Heart left ventricle (tissue), 16 donors: ENCODE measurements around the gene PPIE. TPM values are rescaled to one million over a fixed set of nuclear protein-coding genes. Genes with fewer than 3 reads are reported as not detected.
A peak's percentile ranks its signal among the peaks of the same experiment; 100 is the strongest.
"Not testable (repeated sequence)": the region's sequence is repeated elsewhere in the genome, so short reads cannot be mapped to it uniquely, and the experiment has no call there.

Source experiments
- ATAC-seq, 4 donors: fragments of 200-7000 bp; cut with Tn5 transposase; one replicate each; pipeline ENCODE4 v1.9.1; 2020 to 2022; ENCODE audit warnings: moderate library complexity in 4 of 4, mild to moderate bottlenecking in 3 of 4, moderate number of reproducible peaks in 1 of 4
- DNase-seq, 5 donors: peaks; one replicate each; pipeline ENCODE4 v3.0.0-alpha.2; 2020
- H3K27ac ChIP-seq, 12 donors: fragments of 200-600 bp; sonication (generic) in 4 of 12; one replicate each; pipeline versions ENCODE4 v1.5.0 to v1.8.0; 2016 to 2022; ENCODE audit warnings: mild to moderate bottlenecking in 2 of 12
- H3K27me3 ChIP-seq, 9 donors: fragments of 200-600 bp; sonication (generic) in 2 of 9; one replicate each; pipeline versions ENCODE4 v1.5.1 to v1.8.0; 2016 to 2022; ENCODE audit warnings: mild to moderate bottlenecking in 3 of 9
- H3K36me3 ChIP-seq, 9 donors: fragments of 200-600 bp; sonication (generic) in 2 of 9; one replicate each; pipeline versions ENCODE4 v1.5.0 to v1.8.0; 2018 to 2022; ENCODE audit warnings: mild to moderate bottlenecking in 2 of 9
- H3K4me1 ChIP-seq, 12 donors: fragments of 200-600 bp; sonication (generic) in 4 of 12; one replicate each; pipeline versions ENCODE4 v1.5.0 to v1.8.0; 2016 to 2022; ENCODE audit warnings: mild to moderate bottlenecking in 3 of 12
- H3K4me3 ChIP-seq, 12 donors: fragments of 200-600 bp; sonication (generic) in 4 of 12; one replicate each; pipeline versions ENCODE4 v1.5.0 to v1.8.0; 2017 to 2022; ENCODE audit warnings: mild to moderate bottlenecking in 9 of 12, moderate library complexity in 4 of 12
- H3K9me3 ChIP-seq, 12 donors: fragments of 200-600 bp; sonication (generic) in 4 of 12; one replicate each; pipeline versions ENCODE4 v1.5.0 to v1.8.0; 2016 to 2022; ENCODE audit warnings: mild to moderate bottlenecking in 1 of 12
- CTCF ChIP-seq, 12 donors: fragments of 200-600 bp; sonication (generic) in 4 of 12; IDR thresholded peaks; one replicate each; pipeline versions ENCODE4 v1.5.0 to v1.8.0; 2018 to 2022; ENCODE audit warnings: antibody characterized with exemption in 12 of 12, mild to moderate bottlenecking in 5 of 12
- POLR2A ChIP-seq, 2 donors: fragments of 450-650 bp; IDR thresholded peaks; one replicate each; pipeline ENCODE4 v1.6.1; 2017; ENCODE audit warnings: antibody characterized with exemption in 2 of 2, mild to moderate bottlenecking in 2 of 2, moderate library complexity in 2 of 2
- WGBS, 4 donors: extraction: QIAGEN DNeasy Blood & Tissue Kit in 2 of 4; methylation state at CpG; one replicate each; pipeline versions ENCODE4 v1.1.5 to v1.1.7; 2013 to 2018; 5-methylcytosine and 5-hydroxymethylcytosine counted together
- intact Hi-C, 10 donors: fragments of 100-400 bp; cut with DNase I; formaldehyde crosslinking; loops; one replicate each; pipeline versions ENCODE4 v1.11.1 to v1.14.2; 2022
- polyA plus RNA-seq, 2 donors: library from polyadenylated mRNA; stranded (reverse); fragments of 200-250 nt; gene quantifications; one replicate each; pipeline ENCODE4 v1.2.3, GENCODE V29; 2013
- total RNA-seq, 9 donors: library from RNA; depleted of rRNA in 2 of 9; stranded (reverse); fragments of >200 nt in 2 of 9; fragmentation: NEBNext Ultra II Directional in 3 of 9; extraction: Animal tissue kit (Norgen Biotek cat#: 25700) in 3 of 9; gene quantifications; one replicate each; pipeline versions ENCODE4 v1.1.0 to v1.2.4, GENCODE V29; 2016 to 2023
- donor health status: ischemic (EF 13 %, LVEDD 7.1; RV severe dilation, severe dysfunction).
- donor health status: healthy with polysubstance abuse.
- donor health status: DM: no; HTN: yes; CAD: no.
- donor health status: DM: no; HTN: no; CAD: no.
- donor health status: ischemic (EF 25% LVEDD 6.9; RV normal size, moderate dysfunction).
- donor health status: ischemic (EF 25% LVEDD 5.7; RV mildly dilated, moderate dysfunction).
- donor health status: healthy.
- donor health status: DM: yes; HTN: yes; CAD: no.
- donor health status: ischemic (EF 35%, LVEDD 5.7; RV mildly dilated, moderate dysfunction).
- donor health status: nonischemic (EF 11% LVEDD 7.7; RV severe dilation, severe dysfunction).
- donor health status: DM: yes; HTN: yes; CAD: no.
- donor health status: PGD.
- donor health status: ischemic (EF 29% LVEDD 5.4; RV normal size, mild dysfunction).
- donor health status: nonischemic (EF 23%, LVEDD 6.1; RV moderate dilation, normal function).

PPIE gene
- total and polyA plus RNA-seq, 11 donors: 22.2 to 45.3 (median 28.2) TPM

GRCh38 chr1:39762550-39763540 lies 24.2 kb downstream of the PPIE start:
- peaks cover 0 to 21% (median 16%) of the 10 kb centered on the region in 9 donors for H3K36me3 ChIP-seq
- H3K4me1 ChIP-seq: no peaks in the 10 kb centered on the region
- no peak overlapping the region for H3K4me3 ChIP-seq
- no peaks in the 10 kb centered on the region for H3K9me3 ChIP-seq
- 81 to 91% (median 90%) methylated on average over 17 to 30 of the region's 30 CpGs for WGBS, 4 donors
- DNase-seq (no peak), ATAC-seq (no peak)
- no peaks in the 10 kb centered on the region for H3K27me3 ChIP-seq
- no peak for TF ChIP-seq CTCF (IDR thresholded peaks at IDR 0.05)
- no peak for TF ChIP-seq POLR2A (IDR thresholded peaks at IDR 0.05)
- no peak overlapping the region for H3K27ac ChIP-seq
- intact Hi-C loops: no loop called here

DNA sequence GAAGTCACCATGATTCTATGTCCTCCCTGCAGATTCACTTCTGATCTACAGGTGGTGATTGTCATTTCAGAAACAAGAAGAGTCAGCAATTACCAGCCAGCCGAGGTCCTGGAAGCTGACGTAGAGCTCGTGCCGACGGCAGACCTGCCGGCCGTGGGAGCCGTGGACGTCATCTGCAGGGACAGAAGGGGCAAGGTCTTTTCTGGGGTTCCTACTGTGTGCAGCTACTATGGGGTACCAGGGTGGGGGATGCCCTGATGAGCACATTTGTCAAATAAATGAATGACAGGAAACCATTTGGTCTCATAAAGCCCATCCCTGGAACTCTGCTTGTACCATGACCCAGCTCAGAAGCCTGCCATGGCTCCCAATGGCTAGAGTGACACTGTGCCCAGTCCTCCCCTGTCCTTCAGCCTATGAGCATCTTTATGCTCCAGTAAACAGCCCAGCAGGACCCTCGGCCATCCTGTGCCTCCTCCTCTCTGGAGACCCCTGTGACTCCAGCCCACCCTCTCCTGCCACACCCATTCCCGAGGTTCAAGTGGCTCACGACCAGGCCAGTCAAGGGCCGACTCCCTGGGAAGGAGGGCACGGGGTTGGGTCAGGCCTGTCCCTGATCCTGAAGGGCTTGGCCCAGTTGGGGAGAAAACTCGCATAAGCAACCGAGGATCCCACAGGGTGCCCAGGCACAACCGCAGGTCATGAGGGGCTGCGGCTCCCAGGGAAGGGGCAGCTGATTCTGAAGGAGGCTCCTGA lies 25.1 kb downstream of the PPIE start:
- not testable (repeated sequence) for ATAC-seq
- peaks cover 0 to 12% (median 6%) of the 10 kb centered on the region in 9 donors for H3K36me3 ChIP-seq
- WGBS, 4 donors: 81 to 87% (median 82%) methylated on average over 14 to 16 of the region's 18 CpGs

DNA sequence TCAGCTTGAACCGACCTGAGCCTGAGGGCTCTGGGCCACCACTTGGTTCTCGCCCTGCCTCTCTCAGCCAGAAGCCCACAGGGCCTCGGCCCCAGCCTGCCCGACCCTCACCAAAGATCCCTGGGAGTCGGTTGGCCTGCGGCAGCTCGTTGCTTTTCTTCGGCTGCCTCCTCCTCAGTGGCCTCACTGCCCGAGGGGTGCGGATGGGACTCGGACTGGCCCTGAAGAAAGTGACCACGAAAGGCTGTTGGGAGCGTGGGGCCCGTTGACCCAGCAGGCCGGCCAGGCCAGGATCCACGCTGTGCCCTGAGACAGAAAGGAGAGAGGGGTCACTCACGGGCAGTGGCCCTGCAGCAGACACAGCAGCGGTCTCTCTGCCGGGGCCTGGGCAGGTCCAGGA lies 25.8 kb downstream of the PPIE start:
- H3K9me3 ChIP-seq, H3K27ac ChIP-seq, H3K4me1 ChIP-seq, H3K4me3 ChIP-seq, H3K36me3 ChIP-seq, H3K27me3 ChIP-seq, intact Hi-C loops, DNase-seq: not testable (repeated sequence)
- peak in 2 of 4 donors; percentile 3 to 10 for ATAC-seq
- WGBS, 4 donors: 90 to 100% (median 94%) methylated on average over 7 to 14 of the region's 19 CpGs; no CpG with 5 or more reads in 1 of the 4 donors

More for the DNA sequence above, 25.1 kb downstream of the PPIE start:
- H3K9me3 ChIP-seq, DNase-seq, H3K27ac ChIP-seq, H3K4me3 ChIP-seq, H3K4me1 ChIP-seq, intact Hi-C loops, H3K27me3 ChIP-seq: not testable (repeated sequence)

- H3K4me1 ChIP-seq, DNase-seq, H3K27ac ChIP-seq, H3K9me3 ChIP-seq, H3K36me3 ChIP-seq, H3K27me3 ChIP-seq, intact Hi-C loops, H3K4me3 ChIP-seq: not testable (repeated sequence)
- 60 to 71% (median 67%) methylated on average over 1 to 3 of the region's 5 CpGs for WGBS, 4 donors
- peak in 1 of 4 donors; percentile 6 for ATAC-seq
Observed at GRCh38 chr1:39766466-39766865, 27.8 kb downstream of the PPIE start.

DNA sequence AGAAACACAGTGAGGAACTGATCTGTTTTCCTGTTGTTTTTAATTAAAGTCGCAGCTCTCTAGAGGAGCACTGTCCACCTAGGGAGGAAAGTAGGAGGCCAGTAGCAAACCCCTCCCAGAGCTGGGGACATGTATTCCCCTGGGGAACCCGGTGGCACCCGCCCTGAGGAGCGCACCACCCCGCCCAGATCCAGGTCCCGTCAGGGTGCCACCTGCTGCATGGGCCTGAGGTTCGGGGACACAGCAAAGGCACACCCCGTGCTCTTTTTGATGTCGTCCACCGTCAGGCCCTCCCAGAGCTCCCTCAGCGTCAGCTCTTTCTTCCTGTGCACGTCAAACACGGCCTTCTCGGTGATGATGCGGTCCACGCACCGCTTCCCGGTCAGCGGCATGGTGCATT lies 30.8 kb downstream of the PPIE start:
- 77 to 88% (median 79%) methylated on average over 9 to 18 of the region's 19 CpGs; no CpG with 5 or more reads in 1 of the 4 donors for WGBS, 4 donors
- H3K9me3 ChIP-seq, H3K4me3 ChIP-seq, H3K27me3 ChIP-seq, H3K36me3 ChIP-seq, H3K27ac ChIP-seq, H3K4me1 ChIP-seq, DNase-seq, intact Hi-C loops, ATAC-seq: not testable (repeated sequence)

DNA sequence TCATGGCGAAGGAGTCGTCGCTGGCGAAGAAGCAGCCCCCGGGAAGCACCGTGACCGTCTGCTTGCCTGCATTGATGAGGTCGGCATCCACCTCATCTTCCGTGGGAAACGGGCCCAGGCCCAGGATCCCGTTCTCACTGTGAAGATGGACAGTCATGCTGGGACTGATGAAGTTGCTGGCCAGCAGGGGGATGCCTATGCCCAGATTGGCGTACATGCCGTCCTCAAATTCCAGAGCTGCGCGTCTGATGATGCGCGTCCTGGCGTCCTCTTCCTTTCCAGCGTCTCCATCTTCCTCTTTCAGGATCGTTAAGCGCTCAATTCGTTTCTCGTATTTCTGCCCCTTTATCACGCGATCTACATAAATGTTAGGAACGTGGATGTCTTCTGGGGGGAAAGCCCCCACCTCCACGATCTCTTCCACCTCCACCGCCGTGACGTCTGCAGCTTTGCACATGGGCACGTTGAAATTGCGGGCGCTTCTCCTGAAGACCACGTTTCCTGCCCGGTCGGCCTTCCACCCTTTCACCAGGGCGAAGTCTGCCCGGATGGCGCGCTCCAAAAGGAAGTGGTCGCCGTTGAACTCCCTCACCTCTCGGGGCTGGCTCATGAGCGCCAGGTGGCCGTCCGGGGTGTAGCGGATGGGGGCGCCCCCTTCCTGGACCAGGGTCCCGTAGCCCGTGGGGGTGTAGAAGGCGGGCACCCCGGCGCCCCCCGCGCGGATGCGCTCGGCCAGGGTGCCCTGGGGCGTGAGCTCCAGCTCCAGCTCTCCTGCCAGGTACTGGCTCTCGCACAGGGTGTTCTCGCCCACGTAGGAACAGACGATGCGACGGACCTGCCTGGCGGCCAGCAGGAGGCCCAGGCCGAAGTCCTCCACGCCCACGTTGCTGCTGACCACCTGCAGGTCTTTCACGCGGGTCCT lies 31.7 kb downstream of the PPIE start:
- 8 to 28% (median 18%) methylated on average over 22 to 25 of the region's 71 CpGs for WGBS, 4 donors
- peak in 3 of 4 donors; percentile 26 to 69 (median 64) for ATAC-seq
- H3K4me1 ChIP-seq, H3K27me3 ChIP-seq, intact Hi-C loops, DNase-seq, H3K27ac ChIP-seq, H3K9me3 ChIP-seq, H3K36me3 ChIP-seq: not testable (repeated sequence)
- H3K4me3 ChIP-seq: peak overlapping the region in 1 of 12 donors; percentile 39

DNA sequence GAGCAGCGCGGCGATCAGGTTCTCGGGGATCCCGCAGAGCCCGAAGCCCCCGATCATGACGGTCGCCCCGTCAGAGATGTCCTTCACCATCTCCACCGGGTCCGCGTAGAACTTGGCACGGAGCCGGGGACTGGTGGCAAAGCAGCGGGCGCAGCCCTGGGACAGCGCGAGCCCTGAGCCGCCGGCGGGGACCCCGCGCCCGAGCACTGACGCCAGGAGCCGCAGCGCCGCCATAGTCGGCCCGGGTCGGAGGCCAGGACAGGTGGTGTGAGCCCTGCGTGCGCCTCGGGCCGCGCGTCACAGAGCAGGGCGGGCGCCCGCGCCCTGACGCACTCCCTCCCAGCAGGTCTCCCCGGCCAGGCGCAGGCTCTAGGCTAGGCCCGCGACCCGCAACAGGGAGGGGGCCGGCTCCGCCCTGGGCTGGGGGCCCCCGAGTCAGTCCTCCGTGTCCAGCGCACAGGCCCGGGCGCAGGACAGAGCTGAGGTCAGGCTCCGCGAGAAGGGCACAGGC lies 32.4 kb downstream of the PPIE start, which contains the start of gene OXCT2:
Gene OXCT2, minus strand, starts transcription at position 327 of the 511 bp plus-strand sequence. Its CDS starts 93 bp downstream, at position 234.
- H3K4me1 ChIP-seq, H3K27me3 ChIP-seq, H3K27ac ChIP-seq, intact Hi-C loops, H3K9me3 ChIP-seq, DNase-seq, H3K36me3 ChIP-seq: not testable (repeated sequence)
- 3 to 9% (median 4%) methylated on average over 9 to 52 of the region's 57 CpGs; no CpG with 5 or more reads in 1 of the 4 donors for WGBS, 4 donors
- H3K4me3 ChIP-seq: peak within 1 kb of the TSS in 4 of 12 donors; percentile 16 to 39 (median 28)
- peak in 3 of 4 donors; percentile 58 to 70 (median 61) for ATAC-seq

DNA sequence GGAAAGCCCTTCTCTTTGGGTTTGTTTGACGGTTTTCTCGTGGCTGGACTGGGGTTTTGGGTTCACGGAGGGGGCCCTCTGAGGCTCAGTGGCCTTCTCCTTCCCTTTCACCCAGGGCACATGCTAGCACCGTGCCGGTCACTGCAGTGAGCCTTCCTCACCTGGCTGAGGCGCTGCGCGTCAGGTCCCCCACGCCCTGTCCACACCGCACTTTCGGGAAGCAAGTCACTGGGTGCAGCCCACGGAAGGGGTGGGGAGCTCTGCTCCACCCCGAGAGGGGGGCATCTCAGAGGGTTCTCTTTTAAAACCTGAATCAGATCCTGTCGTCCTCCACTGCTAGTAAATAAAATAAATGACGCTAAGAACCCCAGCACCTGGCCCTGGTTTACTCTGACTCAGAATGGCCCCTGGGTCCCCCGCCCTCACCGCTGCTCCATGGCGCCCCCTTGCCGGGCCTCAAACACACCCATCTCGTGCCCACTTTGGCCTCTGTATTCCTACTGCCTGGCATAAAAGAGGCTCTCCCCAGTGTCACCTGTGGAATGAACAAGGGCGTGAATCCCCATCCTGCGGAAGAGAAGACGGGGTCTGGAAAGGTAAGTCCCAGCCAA lies 34.8 kb downstream of the PPIE start:
- H3K36me3 ChIP-seq, H3K4me1 ChIP-seq, intact Hi-C loops, H3K9me3 ChIP-seq, DNase-seq, H3K27me3 ChIP-seq, H3K27ac ChIP-seq, ATAC-seq, H3K4me3 ChIP-seq: not testable (repeated sequence)
- 67% methylated on average over 1 of the region's 23 CpGs; no CpG with 5 or more reads in 3 of the 4 donors for WGBS, 4 donors
